ENCODE data around the gene PLPPR1. TPM values are rescaled to one million over a fixed set of nuclear protein-coding genes. Genes with fewer than 3 reads are reported as not detected.

Gene PLPPR1
- total RNA-seq, result 0.05 TPM in 1 of 2 replicates, not detected in the other

GRCh38 chr9:101028346-101029314, at the start of gene PLPPR1:
PLPPR1 (plus strand) TSS chr9:101028727.

Measured in smooth muscle cell of the umbilical artery (primary cell).